ENCODE measurements around the gene KCNQ1.

The KCNQ1 gene

GRCh38 chr11:2441171-2441570 is 3.6 kb upstream of the KCNQ1 start:
- no peak for DNase-seq (ENCODE audit: low read depth in 2 of 2)

- no peak for DNase-seq (ENCODE audit: low read depth in 2 of 2)
Observed at GRCh38 chr11:2442589-2442988, 2.2 kb upstream of the KCNQ1 start.

GRCh38 chr11:2443406-2443805 is 1.4 kb upstream of the KCNQ1 start:
- DNase-seq (ENCODE audit: low read depth in 2 of 2) = no peak

GRCh38 chr11:2443881-2444820 is 657 bp upstream of the KCNQ1 start, which contains the start of gene TRPM5:
Gene TRPM5 (minus strand): TSS chr11:2444514. CDS start chr11:2423036, 21,478 bp downstream.
- peak; percentile 76 to 77 for DNase-seq (ENCODE audit: low read depth in 2 of 2)

GRCh38 chr11:2445746-2446551 is 1.1 kb downstream of the KCNQ1 start:
- no peak for DNase-seq (ENCODE audit: low read depth in 2 of 2)

GRCh38 chr11:2446590-2447252 is 1.9 kb downstream of the KCNQ1 start:
- DNase-seq (ENCODE audit: low read depth in 2 of 2) = no peak

GRCh38 chr11:2447253-2447950 is 2.6 kb downstream of the KCNQ1 start:
- DNase-seq (ENCODE audit: low read depth in 2 of 2) = no peak

- no peak for DNase-seq (ENCODE audit: low read depth in 2 of 2)
Observed at GRCh38 chr11:2447951-2448650, 3.3 kb downstream of the KCNQ1 start.

GRCh38 chr11:2448661-2449547 is 4.1 kb downstream of the KCNQ1 start:
- DNase-seq (ENCODE audit: low read depth in 2 of 2) = no peak

GRCh38 chr11:2449548-2450320 is 4.9 kb downstream of the KCNQ1 start:
- no peak for DNase-seq (ENCODE audit: low read depth in 2 of 2)

GRCh38 chr11:2450321-2451041 is 5.7 kb downstream of the KCNQ1 start:
- DNase-seq (ENCODE audit: low read depth in 2 of 2) = no peak

GRCh38 chr11:2451336-2451735 is 6.5 kb downstream of the KCNQ1 start:
- DNase-seq (ENCODE audit: low read depth in 2 of 2) = no peak

- no peak for DNase-seq (ENCODE audit: low read depth in 2 of 2)
Observed at GRCh38 chr11:2451916-2452315, 7.1 kb downstream of the KCNQ1 start.

GRCh38 chr11:2452321-2453012 is 7.7 kb downstream of the KCNQ1 start:
- no peak for DNase-seq (ENCODE audit: low read depth in 2 of 2)

GRCh38 chr11:2453436-2453835 is 8.6 kb downstream of the KCNQ1 start:
- DNase-seq (ENCODE audit: low read depth in 2 of 2) = no peak

- DNase-seq (ENCODE audit: low read depth in 2 of 2) = no peak
Observed at GRCh38 chr11:2458321-2458720, 13.5 kb downstream of the KCNQ1 start.

GRCh38 chr11:2459016-2459725 is 14.4 kb downstream of the KCNQ1 start:
- no peak for DNase-seq (ENCODE audit: low read depth in 2 of 2)

All from activated CD4-positive, alpha-beta T cell treated with anti-CD3 and anti-CD28 coated beads for 24 hours (primary cell).